ENCODE results near the gene METTL16. TPM values are rescaled to one million over a fixed set of nuclear protein-coding genes. Genes with fewer than 3 reads are reported as not detected.
A peak's percentile ranks its signal among the peaks of the same experiment; 100 is the strongest.

The METTL16 gene
- polyA plus RNA-seq, 1 of the 3 experiments (the other 2 are of a cell fraction): 8.1 TPM

GRCh38 chr17:2412561-2413021 is 99.1 kb downstream of the METTL16 start:
- Histone ChIP-seq H3K9me2 (no peaks in the 10 kb centered on the region), H3K4me3 (ENCODE audit: low read depth in 2 of 2, low read length in 1 of 2) (no peak overlapping the region), H3K4me2 (no peak overlapping the region), H3K4me1 (ENCODE audit: control insufficient read depth in 1 of 2, insufficient read depth in 2 of 2, low read depth in 1 of 2, low read length in 1 of 2) (peaks cover 2 to 6% of the 10 kb centered on the region in 2 experiments; a peak in 3 of 4 replicates), H3K9ac (no peak overlapping the region), H3K36me3 (replicated peaks in 1 of 2; ENCODE audit: control insufficient read depth in 1 of 2, insufficient read depth in 2 of 2, low read length in 1 of 2) (peaks cover 0 to 2% of the 10 kb centered on the region in 2 experiments), H3K79me2 (ENCODE audit: insufficient read depth) (no peaks in the 10 kb centered on the region), H3K9me3 (no peaks in the 10 kb centered on the region), H3K27me3 (ENCODE audit: insufficient read depth) (no peaks in the 10 kb centered on the region), H4K20me1 (ENCODE audit: insufficient read depth) (no peaks in the 10 kb centered on the region), H3K27ac (ENCODE audit: low read depth in 2 of 2, low read length in 1 of 2) (peak overlapping the region; percentile 20 to 50; a peak in 3 of 4 replicates), H2AFZ (ENCODE audit: low read depth) (no peak overlapping the region), H3F3A (replicated peaks; ENCODE audit: insufficient read depth) (peaks cover 13% of the 10 kb centered on the region)
- POLR2A ChIA-PET: interaction anchor here (0.7 to 1.7 kb wide), 6 partner anchors 11 to 75 kb away, joined by 3 to 8 read pairs (median 3); partner anchors contain the start of gene MNT
- WGBS (ENCODE audit: low lambda C conversion rate): 56% methylated on average over 2 of the region's 2 CpGs
- peak; percentile 84 for DNase-seq
- peak; percentile 56; the same call in 1 of the 2 replicates for TF ChIP-seq RCOR1 (IDR thresholded peaks at IDR 0.05; ENCODE audit: low read length)
- peak; percentile 35; the same call in 1 of the 2 replicates for TF ChIP-seq RAD21 (IDR thresholded peaks at IDR 0.05; ENCODE audit: low read length)
- TF ChIP-seq REST (IDR thresholded peaks at IDR 0.05; ENCODE audit: low read depth, low read length): no peak
- peak; percentile 50 for TF ChIP-seq CHD2 (IDR thresholded peaks at IDR 0.05; ENCODE audit: low read length, partially characterized antibody)
- TF ChIP-seq MXI1 (IDR thresholded peaks at IDR 0.05; ENCODE audit: low read depth, low read length): peak; percentile 44; the same call in 1 of the 2 replicates
- TF ChIP-seq SMC3 (IDR thresholded peaks at IDR 0.05; ENCODE audit: low read depth, low read length): peak; percentile 30; the same call in 1 of the 2 replicates
- TF ChIP-seq RFX5 (IDR thresholded peaks at IDR 0.05; ENCODE audit: low read length): no peak
- no peak for TF ChIP-seq GABPA (IDR thresholded peaks at IDR 0.05; ENCODE audit: low read depth)
- CTCF ChIA-PET: interaction anchor here (0.6 to 27.8 kb wide), 11 partner anchors 9 to 622 kb away, joined by 3 to 654 read pairs (median 4); no protein-coding TSS in a partner anchor

GRCh38 chr17:2410951-2411350 is 100.7 kb downstream of the METTL16 start:
- Histone ChIP-seq H3K27me3 (ENCODE audit: insufficient read depth) (no peaks in the 10 kb centered on the region), H3K4me3 (ENCODE audit: low read depth in 2 of 2, low read length in 1 of 2) (no peak overlapping the region), H3K79me2 (ENCODE audit: insufficient read depth) (no peaks in the 10 kb centered on the region), H3F3A (replicated peaks; ENCODE audit: insufficient read depth) (peaks cover 19% of the 10 kb centered on the region), H2AFZ (ENCODE audit: low read depth) (no peak overlapping the region), H3K9ac (no peak overlapping the region), H3K9me2 (no peaks in the 10 kb centered on the region), H3K27ac (ENCODE audit: low read depth in 2 of 2, low read length in 1 of 2) (no peak overlapping the region), H3K36me3 (replicated peaks in 1 of 2; ENCODE audit: control insufficient read depth in 1 of 2, insufficient read depth in 2 of 2, low read length in 1 of 2) (peaks cover 0 to 2% of the 10 kb centered on the region in 2 experiments), H3K9me3 (no peaks in the 10 kb centered on the region), H3K4me1 (ENCODE audit: control insufficient read depth in 1 of 2, insufficient read depth in 2 of 2, low read depth in 1 of 2, low read length in 1 of 2) (peaks cover 18 to 19% of the 10 kb centered on the region in 2 experiments; a peak in 3 of 4 replicates), H4K20me1 (ENCODE audit: insufficient read depth) (no peaks in the 10 kb centered on the region), H3K4me2 (no peak overlapping the region)
- 93% methylated on average over 7 of the region's 7 CpGs for WGBS (ENCODE audit: low lambda C conversion rate)
- no peak for DNase-seq
- ChIA-PET CTCF (interaction anchor here (0.8 to 27.8 kb wide), 4 partner anchors 7 to 35 kb away, joined by 3 to 654 read pairs (median 10); no protein-coding TSS in a partner anchor), POLR2A (no interaction called here)
- TF ChIP-seq TCF12 (IDR thresholded peaks at IDR 0.05): no peak
- no peak for TF ChIP-seq PBX3 (IDR thresholded peaks at IDR 0.05)
- no peak for TF ChIP-seq JUND (IDR thresholded peaks at IDR 0.05)
- no peak for TF ChIP-seq SMC3 (IDR thresholded peaks at IDR 0.05; ENCODE audit: low read depth, low read length)
- TF ChIP-seq FOXJ3 (CRISPR knock-in tag; IDR thresholded peaks at IDR 0.05): no peak

Data from SK-N-SH (cell line).